ENCODE measurements around the gene CDK7.
"Not testable (repeated sequence)": the region's sequence is repeated elsewhere in the genome, so short reads cannot be mapped to it uniquely, and the experiment has no call there.

Gene CDK7

GRCh38 chr5:69234457-69235268 lies at the start of gene CDK7:
Gene CDK7 (plus strand): TSS chr5:69234886. CDS start chr5:69234976, 90 bp downstream.
- peak; percentile 82 to 93 (median 86) for DNase-seq

DNA sequence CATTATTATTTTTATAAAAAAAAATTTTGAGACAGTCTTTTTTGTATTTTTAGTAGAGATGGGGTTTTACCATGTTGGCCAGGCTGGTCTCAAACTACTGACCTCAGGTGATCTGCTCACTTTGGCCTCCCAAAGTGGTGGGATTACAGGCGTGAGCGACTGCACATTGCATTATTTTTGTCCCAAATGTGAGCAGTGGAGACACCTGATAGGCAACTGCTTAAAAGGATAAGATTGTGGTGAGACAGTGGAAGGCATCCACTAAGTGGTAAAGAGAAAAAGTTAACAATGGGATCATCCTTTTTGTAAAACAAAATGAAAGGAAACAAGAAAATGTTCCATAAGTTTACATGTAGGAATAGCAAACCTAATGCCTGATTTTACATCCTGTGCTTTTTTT lies 47.3 kb upstream of the CDK7 start:
- no peak for DNase-seq

DNA sequence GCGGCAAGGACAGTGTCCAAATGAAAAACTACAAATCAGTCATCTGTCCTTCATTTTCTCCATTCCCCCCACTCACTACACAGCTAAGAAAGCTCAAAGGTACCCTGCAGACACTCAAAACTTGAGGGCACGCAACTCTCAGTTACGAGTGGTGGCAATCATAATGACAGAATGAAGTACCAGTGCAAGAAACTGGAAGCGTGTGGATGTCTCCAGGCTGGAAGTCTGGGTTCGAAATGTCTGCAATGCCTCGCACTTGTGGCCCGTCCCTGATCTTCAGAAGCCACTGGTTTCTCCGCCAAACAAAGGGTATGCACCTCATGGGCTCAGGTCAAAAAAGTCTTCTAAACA lies 45.9 kb upstream of the CDK7 start:
- peak in 1 of 3 experiments; percentile 46 for DNase-seq

DNA sequence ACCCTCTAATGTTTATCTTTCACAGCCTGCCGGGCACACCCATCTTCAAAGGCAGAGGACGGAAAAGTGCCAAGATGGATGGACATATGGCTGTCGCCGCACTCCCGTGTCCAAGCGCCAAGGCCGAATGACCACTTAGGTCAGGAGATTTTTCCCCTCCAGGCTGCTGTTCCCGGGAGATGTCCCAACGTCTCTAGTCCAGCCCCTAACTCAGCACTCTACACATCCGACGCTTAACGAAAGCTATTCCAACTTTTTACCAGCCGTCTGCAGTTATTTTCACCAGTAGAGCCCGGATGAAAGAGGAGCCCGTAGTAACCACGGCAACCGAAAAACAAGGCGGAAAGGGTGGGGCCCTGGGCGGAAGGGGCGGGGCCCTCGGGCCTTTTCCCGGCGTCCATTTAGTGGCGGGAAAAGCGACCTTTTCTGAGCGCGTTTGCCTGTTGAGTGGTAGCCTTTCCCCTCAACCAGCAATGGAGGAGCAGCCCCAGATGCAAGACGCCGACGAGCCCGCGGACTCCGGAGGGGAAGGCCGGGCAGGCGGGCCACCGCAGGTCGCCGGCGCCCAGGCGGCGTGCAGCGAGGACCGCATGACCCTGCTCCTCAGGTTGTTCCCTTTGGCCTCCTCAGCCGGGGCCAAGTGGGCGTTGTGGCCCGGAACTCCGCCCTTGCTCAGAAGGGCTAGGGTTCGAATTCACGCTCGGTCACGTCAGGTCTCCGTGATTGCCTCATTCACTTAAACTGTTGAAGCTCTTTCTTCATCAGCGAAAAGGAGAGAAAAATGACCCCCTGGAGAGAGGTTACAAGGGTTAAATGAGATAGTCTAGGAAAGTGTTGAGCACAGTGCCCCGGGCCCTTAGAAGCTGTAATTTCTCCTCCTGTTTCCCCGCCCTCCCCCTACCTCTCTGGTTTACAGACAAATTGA lies 45.3 kb upstream of the CDK7 start, which contains the start of gene CENPH:
TSS of gene CENPH (plus strand) at position 422 of the 925 bp plus-strand sequence. CDS start at position 474, 52 bp downstream.
- peak; percentile 86 to 96 (median 91) for DNase-seq

DNA sequence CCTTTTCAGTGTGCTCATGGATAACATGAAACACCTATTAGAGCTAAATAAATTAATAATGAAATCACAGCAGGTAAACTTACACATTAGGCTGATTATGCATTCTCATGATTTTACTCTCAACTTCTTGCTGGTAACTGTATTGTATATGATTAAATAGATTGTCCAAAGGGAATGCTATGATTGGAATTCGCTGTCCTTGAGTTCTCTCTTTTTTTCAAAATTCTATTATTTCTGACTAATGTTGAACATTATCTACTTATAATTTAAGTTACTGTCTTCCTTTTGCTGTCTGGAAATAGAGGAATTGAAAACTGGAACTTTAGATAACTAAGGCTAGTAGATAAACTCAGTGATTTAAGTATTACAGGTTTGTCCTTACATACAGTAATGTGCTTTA lies 32.2 kb upstream of the CDK7 start:
- no peak for DNase-seq

DNA sequence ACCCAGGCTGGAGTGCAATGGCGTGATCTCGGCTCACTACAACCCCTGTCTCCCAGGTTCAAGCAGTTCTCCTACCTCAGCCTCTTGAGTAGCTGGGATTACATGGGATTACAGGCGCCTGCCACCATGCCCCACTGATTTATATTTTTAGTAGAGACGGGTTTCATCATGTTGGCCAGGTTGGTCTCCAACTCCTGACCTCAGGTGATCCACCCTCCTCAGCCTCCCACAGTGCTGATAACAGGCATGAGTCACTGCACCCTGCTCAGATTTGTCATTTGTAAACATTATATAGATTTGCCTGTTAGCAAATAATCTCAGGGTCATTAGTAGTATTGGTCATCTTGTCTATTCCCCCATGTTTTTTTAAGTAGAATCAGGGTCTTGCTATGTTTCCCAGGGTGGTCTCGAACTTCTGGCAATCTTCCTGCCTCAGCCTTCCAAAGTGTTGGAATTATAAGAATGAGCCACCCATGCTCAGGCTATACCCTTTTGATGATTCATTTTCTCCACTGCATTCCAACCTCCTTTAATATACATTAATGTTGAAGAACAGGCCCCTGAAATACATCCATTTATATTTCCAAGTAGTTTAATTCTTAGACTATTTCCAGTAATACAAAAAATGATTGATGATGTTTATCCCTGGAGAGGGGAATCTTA lies 28.0 kb upstream of the CDK7 start:
- DNase-seq = no peak

GRCh38 chr5:69209602-69210001 lies 25.1 kb upstream of the CDK7 start:
- DNase-seq = no peak

DNA sequence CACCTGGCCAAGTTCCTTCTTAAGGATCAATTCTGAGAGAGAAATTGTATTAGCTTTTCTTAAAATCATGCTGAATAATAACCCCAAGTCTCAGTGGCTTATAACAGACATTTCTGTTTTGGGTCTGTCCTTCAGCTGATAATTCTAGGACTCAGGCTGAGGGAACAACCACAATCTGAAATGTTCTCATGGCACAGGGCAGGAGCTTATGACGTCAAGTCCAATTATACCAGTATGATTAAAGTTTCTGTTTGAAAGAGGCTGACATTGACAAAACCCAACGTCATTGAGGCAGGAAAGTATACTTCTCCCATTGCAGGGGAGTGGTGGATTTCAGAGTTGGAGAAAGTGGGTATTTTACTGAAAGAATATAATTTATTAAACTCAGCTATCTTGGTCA lies 23.5 kb upstream of the CDK7 start:
- DNase-seq = no peak

DNA sequence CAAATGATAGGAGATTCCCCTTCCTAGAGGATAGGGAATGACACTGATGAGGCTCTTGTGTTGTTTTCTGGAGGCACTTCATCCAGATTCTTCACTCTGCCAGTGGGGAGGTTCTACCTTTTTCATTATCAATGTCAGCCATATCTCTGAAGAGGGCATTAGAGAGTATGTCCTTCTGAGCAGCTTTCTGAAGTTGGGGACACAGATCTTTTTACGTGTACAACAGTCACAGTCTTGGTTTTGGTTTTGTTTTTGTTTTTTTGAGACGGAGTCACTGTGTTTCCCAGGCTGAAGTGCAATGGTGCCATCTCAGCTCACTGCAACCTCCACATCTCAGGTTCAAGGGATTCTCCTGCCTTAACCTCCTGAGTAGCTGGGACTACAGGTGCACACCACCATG lies 22.7 kb upstream of the CDK7 start:
- no peak for DNase-seq

DNA sequence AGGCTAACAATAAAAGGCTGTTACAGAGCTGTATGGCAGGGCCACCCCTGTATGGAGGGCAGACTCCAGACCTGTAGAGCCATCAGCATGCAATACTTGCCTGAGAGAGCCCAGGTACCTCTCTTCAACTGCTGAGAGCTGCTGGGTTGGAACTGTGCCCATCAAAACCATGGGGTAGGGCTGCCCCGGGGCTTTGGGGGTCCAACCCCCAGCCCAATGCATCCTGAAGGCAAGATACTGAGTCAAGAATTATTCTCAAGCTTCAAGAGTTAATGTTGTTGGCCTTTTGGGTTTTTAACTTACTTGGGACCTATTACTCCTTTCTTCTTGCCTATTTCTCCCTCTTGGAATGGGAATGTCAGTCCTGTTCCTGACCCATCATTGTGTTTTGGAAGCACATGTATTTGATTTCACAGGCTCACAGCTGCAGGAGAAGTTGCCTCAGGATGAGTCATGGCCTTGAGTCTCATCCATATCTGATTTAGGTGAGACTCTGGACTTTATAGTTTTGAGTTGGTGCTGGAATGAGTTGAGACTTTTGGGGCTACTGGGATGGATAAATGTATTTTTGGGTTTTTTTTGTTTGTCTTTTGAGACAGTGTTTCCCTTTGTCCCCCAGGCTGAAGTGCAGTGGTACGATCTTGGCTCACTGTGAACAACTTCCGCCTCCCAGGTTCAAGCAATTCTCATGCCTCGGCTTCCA lies 21.0 kb upstream of the CDK7 start:
- DNase-seq = no peak

DNA sequence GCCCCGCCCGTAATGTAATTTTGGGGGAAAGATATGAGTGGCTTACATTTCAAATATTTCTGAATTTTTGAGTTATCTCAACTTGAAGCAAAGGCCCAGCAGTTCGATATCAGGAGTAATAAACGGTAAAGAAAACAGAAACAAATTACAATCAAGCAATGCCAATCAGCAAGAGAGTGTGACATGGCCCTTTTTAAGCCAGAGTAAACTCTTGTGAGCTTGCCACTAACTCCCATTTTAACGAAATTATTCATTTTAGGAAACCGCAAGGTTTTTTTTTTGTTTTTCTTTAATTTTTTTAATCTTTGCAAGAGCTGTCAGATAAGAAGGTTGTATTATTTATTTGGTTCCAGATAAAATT lies 17.6 kb upstream of the CDK7 start:
- no peak for DNase-seq

DNA sequence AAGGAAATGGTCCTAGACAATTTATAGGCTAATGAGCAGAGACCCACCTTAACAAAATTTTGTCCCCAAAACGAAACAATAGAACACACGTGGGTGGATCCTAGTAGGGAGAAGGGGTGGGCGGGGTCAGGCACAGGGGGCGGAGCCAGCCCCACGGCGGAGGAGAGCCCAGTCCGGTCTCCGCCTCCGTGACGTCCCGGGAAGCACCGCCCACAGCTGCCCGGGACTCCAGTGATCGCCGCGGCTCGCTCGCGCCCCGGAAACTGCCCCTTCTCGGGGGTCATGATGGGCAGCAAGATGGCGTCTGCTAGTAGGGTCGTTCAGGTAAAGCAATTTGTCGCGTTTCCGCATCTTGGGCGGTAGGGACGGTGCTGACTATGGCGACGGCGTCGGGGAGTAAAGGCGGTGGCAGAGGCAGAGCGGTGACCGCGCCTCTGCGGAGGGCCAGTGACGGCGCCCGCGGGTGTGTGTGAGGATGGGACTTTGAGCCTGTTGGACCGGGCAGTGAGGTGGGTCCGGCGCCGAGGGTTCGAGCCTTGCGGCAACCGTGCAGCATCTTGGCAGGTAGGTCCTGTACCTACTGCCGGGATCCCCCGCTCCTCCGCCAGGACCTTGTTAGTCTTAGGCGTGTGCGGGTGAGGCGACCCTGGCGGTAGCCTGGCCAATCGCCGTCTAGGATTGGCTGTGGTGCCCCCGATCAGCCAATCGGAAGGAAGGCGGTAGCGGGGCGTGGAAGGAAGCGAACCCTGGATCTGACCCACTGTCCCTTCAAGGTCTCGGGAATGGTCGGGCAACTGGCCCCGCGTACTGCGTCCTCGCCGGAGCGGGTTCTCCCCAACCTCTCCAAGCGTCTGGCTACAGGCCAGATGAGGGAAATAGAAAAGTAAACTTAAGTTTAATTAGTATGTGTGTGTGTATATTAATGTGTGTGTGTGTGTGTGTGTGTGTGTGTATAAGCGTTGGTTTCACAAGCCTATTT lies 16.8 kb upstream of the CDK7 start:
- peak; percentile 84 to 96 (median 92) for DNase-seq

- no peak for DNase-seq
Measured at GRCh38 chr5:69219939-69220338, 14.7 kb upstream of the CDK7 start.

DNA sequence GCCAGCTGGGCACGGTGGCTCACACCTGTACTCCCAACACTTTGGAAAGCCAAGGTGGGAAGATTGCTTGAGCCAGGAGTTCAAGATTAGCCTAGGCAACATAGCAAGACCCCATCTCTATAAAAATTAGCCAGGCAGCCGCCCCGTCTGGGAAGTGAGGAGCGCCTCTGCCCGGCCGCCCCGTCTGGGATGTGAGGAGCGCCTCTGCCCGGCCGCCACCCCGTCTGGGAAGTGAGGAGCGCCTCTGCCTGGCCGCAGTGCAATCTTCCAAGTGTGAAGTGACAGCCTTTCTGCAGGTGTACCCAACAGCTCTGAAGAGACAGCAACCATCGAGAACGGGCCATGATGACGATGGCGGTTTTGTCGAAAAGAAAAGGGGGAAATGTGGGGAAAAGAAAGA lies 14.3 kb upstream of the CDK7 start:
- DNase-seq = not testable (repeated sequence)

DNA sequence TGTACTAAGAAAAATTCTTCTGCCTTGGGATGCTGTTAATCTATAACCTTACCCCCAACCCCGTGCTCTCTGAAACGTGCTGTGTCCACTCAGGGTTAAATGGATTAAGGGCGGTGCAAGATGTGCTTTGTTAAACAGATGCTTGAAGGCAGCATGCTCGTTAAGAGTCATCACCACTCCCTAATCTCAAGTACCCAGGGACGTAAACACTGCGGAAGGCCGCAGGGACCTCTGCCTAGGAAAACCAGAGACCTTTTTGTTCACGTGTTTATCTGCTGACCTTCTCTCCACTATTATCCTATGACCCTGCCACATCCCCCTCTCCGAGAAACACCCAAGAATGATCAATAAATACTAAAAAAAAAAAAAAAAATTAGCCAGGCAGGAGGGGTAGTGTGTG lies 13.9 kb upstream of the CDK7 start:
- DNase-seq = peak in 1 of 3 experiments; percentile 35

- DNase-seq = no peak
Measured at GRCh38 chr5:69224520-69224919, 10.2 kb upstream of the CDK7 start.

GRCh38 chr5:69225860-69226259 lies 8.8 kb upstream of the CDK7 start:
- DNase-seq = no peak

GRCh38 chr5:69230181-69230580 lies 4.5 kb upstream of the CDK7 start:
- DNase-seq = no peak

- DNase-seq = no peak
Measured at GRCh38 chr5:69231281-69231680, 3.4 kb upstream of the CDK7 start.

GRCh38 chr5:69231851-69232250 lies 2.8 kb upstream of the CDK7 start:
- DNase-seq = no peak

DNA sequence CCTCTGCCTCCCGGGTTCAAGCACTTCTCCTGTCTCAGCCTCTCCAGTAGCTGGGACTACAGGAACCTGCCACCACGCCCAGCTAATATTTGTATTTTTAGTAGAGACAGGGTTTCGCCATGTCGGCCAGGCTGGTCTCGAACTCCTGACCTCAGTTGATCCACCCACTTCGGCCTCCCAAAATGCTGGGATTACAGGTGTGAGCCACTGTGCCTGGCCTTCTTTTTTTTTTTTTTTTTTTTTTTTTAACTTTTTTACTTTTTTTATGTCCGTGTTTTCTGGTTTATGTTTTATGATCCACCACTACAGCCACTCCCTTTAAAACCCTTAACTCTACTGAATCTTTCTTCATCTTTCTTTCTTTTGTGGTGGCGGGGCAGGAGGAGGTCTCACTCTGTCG lies 2.0 kb downstream of the CDK7 start:
- not testable (repeated sequence) for DNase-seq
